HG03571 (cell line): Measurements from ENCODE around the gene RASIP1.

ENCODE experiments used
- ATAC-seq: cut with Tn5 transposase; IDR thresholded peaks from one replicate; pipeline ENCODE4 v1.9.1; 2021; ENCODE audit not compliant: unreplicated experiment

The RASIP1 gene

GRCh38 chr19:48755787-48756186 is 15.4 kb upstream of the RASIP1 start:
- no peak for ATAC-seq

GRCh38 chr19:48755084-48755641 is 14.8 kb upstream of the RASIP1 start, which contains the start of gene FGF21:
TSS of gene FGF21 (plus strand) at chr19:48755524. CDS start at chr19:48756237, 713 bp downstream.
- no peak for ATAC-seq

GRCh38 chr19:48752496-48753365 is 12.3 kb upstream of the RASIP1 start, which contains the start of gene FUT1:
TSS of gene FUT1 (minus strand) at chr19:48752641. CDS start at chr19:48751281, 1,360 bp downstream.
- no peak for ATAC-seq

- ATAC-seq = no peak
Observed at GRCh38 chr19:48751845-48752495, 11.6 kb upstream of the RASIP1 start.

GRCh38 chr19:48750771-48751504 is 10.5 kb upstream of the RASIP1 start:
- no peak for ATAC-seq

GRCh38 chr19:48750351-48750750 is 9.9 kb upstream of the RASIP1 start:
- no peak for ATAC-seq

- no peak for ATAC-seq
Observed at GRCh38 chr19:48749571-48750198, 9.3 kb upstream of the RASIP1 start.

- ATAC-seq = no peak
Observed at GRCh38 chr19:48746738-48747575, 6.5 kb upstream of the RASIP1 start, which contains the start of gene IZUMO1. TSS of gene IZUMO1 (minus strand) at chr19:48746909. CDS start at chr19:48745859, 1,050 bp downstream.

GRCh38 chr19:48746110-48746509 is 5.7 kb upstream of the RASIP1 start:
- ATAC-seq = no peak

- ATAC-seq = no peak
Observed at GRCh38 chr19:48745208-48745995, 5.0 kb upstream of the RASIP1 start.

- no peak for ATAC-seq
Observed at GRCh38 chr19:48742096-48742495, 1.7 kb upstream of the RASIP1 start.

- no peak for ATAC-seq
Observed at GRCh38 chr19:48741129-48741999, 954 bp upstream of the RASIP1 start.

- ATAC-seq = no peak
Observed at GRCh38 chr19:48739404-48740163, 826 bp downstream of the RASIP1 start.

- no peak for ATAC-seq
Observed at GRCh38 chr19:48738557-48739403, 1.6 kb downstream of the RASIP1 start.

GRCh38 chr19:48737360-48737998 is 2.9 kb downstream of the RASIP1 start:
- no peak for ATAC-seq
